Endothelial cell of umbilical vein (primary cell): Measurements from ENCODE around the gene DEPDC5. TPM values are rescaled to one million over a fixed set of nuclear protein-coding genes. Genes with fewer than 3 reads are reported as not detected.

Source experiments
- BruUV-seq: library from RNA; stranded (reverse); fragments of 400-500 nt; replicated peaks from 2 replicates; lab custom pipeline; 2021; lab: Mats Ljungman, UMichigan
- CTCF ChIA-PET: fragments of 300-600, 350-600 bp; sonication (Branson Sonifier 250); formaldehyde crosslinking; loops from one replicate; lab custom pipeline; 2021; ENCODE audit warnings: antibody characterized with exemption, inconsistent platforms; lab: Charles Lee
- POLR2A ChIA-PET: fragments of 300-600, 350-600 bp; sonication (Branson Sonifier 250); formaldehyde crosslinking; loops from one replicate; lab custom pipeline; 2021; ENCODE audit warnings: antibody characterized with exemption, inconsistent platforms; lab: Charles Lee
- DNase-seq: peaks from one replicate; pipeline ENCODE4 v3.0.0-alpha.2; 2011; ENCODE audit warnings: low read depth, low spot score
- FAIRE-seq: peaks from 2 replicates; lab custom pipeline; 2011; peaks lifted over from hg19 to GRCh38; lab: Jason Lieb, UNC
- H2AFZ ChIP-seq: 2 replicates; pipeline ENCODE4 v1.6.0; 2012; ENCODE audit warnings: low read depth, low read length, control low read depth, inconsistent platforms
- H3K27ac ChIP-seq: 2 replicates; pipeline ENCODE4 v1.5.1; 2011; ENCODE audit warnings: low read depth, mild to moderate bottlenecking, control low read depth, low read length, moderate library complexity; ENCODE audit not compliant: insufficient read depth
- H3K27me3 ChIP-seq, 2 experiments: 2 replicates each; pipeline versions ENCODE4 v1.6.0 to v1.6.1; 2011; ENCODE audit warnings: low read length in 2 of 2, mixed read lengths in 1 of 2; ENCODE audit not compliant: control insufficient read depth in 2 of 2, insufficient read depth in 2 of 2
- H3K36me3 ChIP-seq, 2 experiments: 2 replicates in 1 of 2; 3 replicates in 1 of 2; pipeline ENCODE4 v1.5.1; 2011; ENCODE audit warnings: low read length in 2 of 2, mild to moderate bottlenecking in 1 of 2, moderate library complexity in 1 of 2; ENCODE audit not compliant: control insufficient read depth in 2 of 2, insufficient read depth in 2 of 2; ENCODE audit errors: extremely low read depth in 1 of 2
- H3K4me1 ChIP-seq: 3 replicates; pipeline ENCODE4 v1.5.1; 2011; ENCODE audit warnings: mild to moderate bottlenecking, low read length; ENCODE audit not compliant: control insufficient read depth, insufficient read depth; ENCODE audit errors: extremely low read depth
- H3K4me2 ChIP-seq: 2 replicates; pipeline ENCODE4 v1.6.1; 2011; ENCODE audit warnings: low read length, control low read depth, mixed read lengths; ENCODE audit not compliant: insufficient read depth
- H3K4me3 ChIP-seq, 3 experiments: fragments of 200-600 bp in 1 of 3; sonication (generic), shearing (Covaris generic) in 1 of 3; replicated peaks in 1 of 3; 2 replicates each; pipeline ENCODE4 v1.5.1; 2011 to 2016; ENCODE audit warnings: control low read depth in 3 of 3, low read length in 3 of 3, mild to moderate bottlenecking in 2 of 3, inconsistent platforms in 1 of 3, low read depth in 1 of 3, moderate library complexity in 1 of 3; ENCODE audit not compliant: insufficient read depth in 1 of 3
- H3K79me2 ChIP-seq: 2 replicates; pipeline ENCODE4 v1.6.0; 2012; ENCODE audit warnings: low read length, inconsistent platforms; ENCODE audit not compliant: control insufficient read depth, insufficient read depth
- H3K9ac ChIP-seq: replicated peaks from 2 replicates; pipeline ENCODE3; 2011; ENCODE audit warnings: low read length, control low read depth; ENCODE audit not compliant: insufficient read depth; ENCODE audit errors: extremely low read depth
- H3K9me1 ChIP-seq: replicated peaks from 3 replicates; pipeline ENCODE4 v1.6.0; 2011; ENCODE audit warnings: mild to moderate bottlenecking, low read length; ENCODE audit not compliant: control insufficient read depth, insufficient read depth; ENCODE audit errors: extremely low read depth
- H3K9me3 ChIP-seq: replicated peaks from 2 replicates; pipeline ENCODE4 v1.5.1; 2012; ENCODE audit warnings: low read length, inconsistent platforms; ENCODE audit not compliant: control insufficient read depth, insufficient read depth
- H4K20me1 ChIP-seq: replicated peaks from 2 replicates; pipeline ENCODE3; 2011; ENCODE audit warnings: mild to moderate bottlenecking, low read length; ENCODE audit not compliant: control insufficient read depth, insufficient read depth; ENCODE audit errors: extremely low read depth
- CTCF ChIP-seq, 2 donors: IDR thresholded peaks; 1 replicate in 1 of 2; 2 replicates in 1 of 2; pipeline ENCODE4 v1.5.1; 2011; ENCODE audit warnings: low read length in 2 of 2, mild to moderate bottlenecking in 2 of 2, moderate library complexity in 2 of 2, control low read depth in 1 of 2, inconsistent platforms in 1 of 2, low read depth in 1 of 2; ENCODE audit not compliant: insufficient read depth in 1 of 2; ENCODE audit errors: extremely low read depth in 1 of 2
- EZH2 ChIP-seq: IDR thresholded peaks from 2 replicates; pipeline ENCODE4 v1.6.1; 2012; ENCODE audit warnings: borderline replicate concordance, low read depth, mild to moderate bottlenecking, moderate library complexity, low read length, inconsistent platforms; ENCODE audit not compliant: severe bottlenecking
- GATA2 ChIP-seq: IDR thresholded peaks from 2 replicates; pipeline ENCODE4 v1.7.0; 2011; ENCODE audit warnings: low read depth, mild to moderate bottlenecking, moderate library complexity, mixed read lengths, low read length; ENCODE audit not compliant: insufficient read length, insufficient read depth
- JUN ChIP-seq: IDR thresholded peaks from 2 replicates; pipeline ENCODE4 v1.6.1; 2011; ENCODE audit warnings: borderline replicate concordance, low read depth; ENCODE audit not compliant: insufficient read length, insufficient read depth
- MAX ChIP-seq: IDR thresholded peaks from 2 replicates; pipeline ENCODE4 v1.6.1; 2011; ENCODE audit not compliant: insufficient read depth, insufficient read length
- MYC ChIP-seq: IDR thresholded peaks from one replicate; pipeline ENCODE4 v1.6.1; 2011; ENCODE audit warnings: mild to moderate bottlenecking, low read depth, low read length
- POLR2AphosphoS5 ChIP-seq: IDR thresholded peaks from 2 replicates; pipeline ENCODE4 v1.6.1; 2012; ENCODE audit warnings: low read depth, mild to moderate bottlenecking, control low read depth, low read length, moderate library complexity; ENCODE audit not compliant: insufficient read depth
- dilution Hi-C: fragments of 300-500 bp; cut with MboI; formaldehyde crosslinking; loops from one replicate; pipeline ENCODE4 v1.15.0; 2019; ENCODE audit warnings: low sequenced_read_pairs; ENCODE audit not compliant: extremely low pct_ligation_motif_present
- intact Hi-C: fragments of 100-400 bp; cut with micrococcal nuclease; formaldehyde crosslinking; loops from one replicate; pipeline ENCODE4 v1.10.0; 2022
- polyA plus RNA-seq, 4 experiments: library from polyadenylated mRNA; depleted of rRNA in 3 of 4; stranded (reverse) in 3 of 4; unstranded in 1 of 4; fragments of >200 nt; gene quantifications; 2 replicates each; pipeline versions ENCODE4 v1.2.1 to v1.2.3, GENCODE V29; 2011 to 2012; ENCODE audit warnings: missing spikeins in 1 of 4
- total RNA-seq: library from RNA; stranded (reverse); gene quantifications from 2 replicates; pipeline ENCODE4 v1.2.3, GENCODE V29; 2021

The DEPDC5 gene
- total and polyA plus RNA-seq, 2 donors (not counting 3 experiments of a cell fraction or from before 2014, with no cell fraction given): 13.1 to 36.6 TPM

- intact Hi-C loops: no loop called here
- peak overlapping the region; percentile 90 for H3K27ac ChIP-seq
- CTCF ChIA-PET: interaction anchor here (0.6 to 3.6 kb wide), 16 partner anchors 10 to 206 kb away, joined by 3 to 32 read pairs (median 4); no protein-coding TSS in a partner anchor
- peak; percentile 63 for FAIRE-seq
- H3K9me3 ChIP-seq: no peaks in the 10 kb centered on the region
- dilution Hi-C loops: no loop called here
- no peaks in the 10 kb centered on the region for H3K9me1 ChIP-seq
- POLR2A ChIA-PET: no interaction called here
- no peaks in the 10 kb centered on the region for H3K79me2 ChIP-seq
- H2AFZ ChIP-seq: no peak overlapping the region
- no peak overlapping the region for H3K4me3 ChIP-seq
- peaks cover 3 to 4% of the 10 kb centered on the region in 2 experiments for H3K36me3 ChIP-seq
- no peak overlapping the region for H3K9ac ChIP-seq
- peak; percentile 31 for DNase-seq
- no peaks in the 10 kb centered on the region for H4K20me1 ChIP-seq
- peaks cover 22% of the 10 kb centered on the region for H3K4me1 ChIP-seq
- peak in 1 of 2 donors; percentile 11 for TF ChIP-seq CTCF (IDR thresholded peaks at IDR 0.05; ENCODE audit: extremely low read depth in 1 of 2, insufficient read depth in 1 of 2, low read depth in 1 of 2, low read length in 2 of 2)
- TF ChIP-seq MAX: no peak
- no peak for TF ChIP-seq JUN
- TF ChIP-seq POLR2AphosphoS5: no peak
- no peaks in the 10 kb centered on the region for H3K27me3 ChIP-seq
- no peak overlapping the region for H3K4me2 ChIP-seq
- no TSS peak for BruUV-seq
Observed at GRCh38 chr22:31872209-31872608, 118.4 kb downstream of the DEPDC5 start.

- no peak for DNase-seq
- no peak for TF ChIP-seq GATA2
- TF ChIP-seq MAX: no peak
- TF ChIP-seq EZH2: no peak
- no peak for TF ChIP-seq JUN
- no peak for TF ChIP-seq MYC
- no peak for TF ChIP-seq CTCF (IDR thresholded peaks at IDR 0.05; ENCODE audit: extremely low read depth in 1 of 2, insufficient read depth in 1 of 2, low read depth in 1 of 2, low read length in 2 of 2)
- TF ChIP-seq POLR2AphosphoS5: no peak
- intact Hi-C loops: no loop called here
- Histone ChIP-seq H3K79me2 (no peaks in the 10 kb centered on the region), H3K9me3 (no peaks in the 10 kb centered on the region), H3K4me1 (peaks cover 22% of the 10 kb centered on the region), H3K9ac (no peak overlapping the region), H3K27me3 (no peaks in the 10 kb centered on the region), H2AFZ (no peak overlapping the region), H3K4me2 (no peak overlapping the region), H4K20me1 (no peaks in the 10 kb centered on the region), H3K9me1 (no peaks in the 10 kb centered on the region), H3K27ac (no peak overlapping the region), H3K36me3 (peaks cover 3 to 4% of the 10 kb centered on the region in 2 experiments), H3K4me3 (no peak overlapping the region)
- dilution Hi-C loops: no loop called here
- CTCF ChIA-PET: no interaction called here
- POLR2A ChIA-PET: no interaction called here
- no peak for FAIRE-seq
- no TSS peak for BruUV-seq
Observed at GRCh38 chr22:31874821-31875220, 121.0 kb downstream of the DEPDC5 start.
